Lower leg skin (tissue), 3 donors: ENCODE results near the gene LEMD2.

Experiments used
- POLR2A ChIP-seq, 2 donors: fragments of 450-650 bp; IDR thresholded peaks; one replicate each; pipeline ENCODE4 v1.6.1; 2016 to 2017; ENCODE audit warnings: antibody characterized with exemption in 2 of 2, mild to moderate bottlenecking in 1 of 2, moderate library complexity in 1 of 2
- TF ChIP-seq, protein P1 (sequence below), 3 donors: fragments of 450-650 bp; IDR thresholded peaks; one replicate each; pipeline ENCODE4 v1.5.1; 2016; ENCODE audit warnings: antibody characterized with exemption in 3 of 3, mild to moderate bottlenecking in 3 of 3, moderate library complexity in 2 of 3

DNA sequence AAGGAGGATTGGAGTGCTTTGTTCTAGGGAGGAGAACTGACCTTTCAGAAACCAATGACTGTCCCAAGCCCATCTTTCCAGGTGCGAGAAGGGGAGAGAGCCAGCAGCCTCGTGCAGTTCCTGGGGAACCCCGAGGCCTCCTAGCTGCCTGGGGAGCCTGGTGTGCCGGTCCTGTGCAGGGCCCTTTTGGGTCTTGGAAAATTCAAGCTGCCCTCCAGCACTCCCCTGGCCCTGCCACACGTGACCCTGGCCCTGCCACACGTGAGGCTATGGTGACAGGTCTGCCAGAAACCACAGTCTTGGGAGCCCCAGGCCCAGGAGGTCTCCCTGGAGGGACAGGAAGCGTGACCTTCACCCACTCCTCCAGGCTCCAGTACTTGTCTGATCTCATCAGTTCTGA, 57.9 kb downstream of the LEMD2 start:
- TF ChIP-seq, protein P1, sequence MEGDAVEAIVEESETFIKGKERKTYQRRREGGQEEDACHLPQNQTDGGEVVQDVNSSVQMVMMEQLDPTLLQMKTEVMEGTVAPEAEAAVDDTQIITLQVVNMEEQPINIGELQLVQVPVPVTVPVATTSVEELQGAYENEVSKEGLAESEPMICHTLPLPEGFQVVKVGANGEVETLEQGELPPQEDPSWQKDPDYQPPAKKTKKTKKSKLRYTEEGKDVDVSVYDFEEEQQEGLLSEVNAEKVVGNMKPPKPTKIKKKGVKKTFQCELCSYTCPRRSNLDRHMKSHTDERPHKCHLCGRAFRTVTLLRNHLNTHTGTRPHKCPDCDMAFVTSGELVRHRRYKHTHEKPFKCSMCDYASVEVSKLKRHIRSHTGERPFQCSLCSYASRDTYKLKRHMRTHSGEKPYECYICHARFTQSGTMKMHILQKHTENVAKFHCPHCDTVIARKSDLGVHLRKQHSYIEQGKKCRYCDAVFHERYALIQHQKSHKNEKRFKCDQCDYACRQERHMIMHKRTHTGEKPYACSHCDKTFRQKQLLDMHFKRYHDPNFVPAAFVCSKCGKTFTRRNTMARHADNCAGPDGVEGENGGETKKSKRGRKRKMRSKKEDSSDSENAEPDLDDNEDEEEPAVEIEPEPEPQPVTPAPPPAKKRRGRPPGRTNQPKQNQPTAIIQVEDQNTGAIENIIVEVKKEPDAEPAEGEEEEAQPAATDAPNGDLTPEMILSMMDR (IDR thresholded peaks at IDR 0.05): no peak
- no peak for TF ChIP-seq POLR2A (IDR thresholded peaks at IDR 0.05)
